ENCODE results near the gene CDK5.

DNA sequence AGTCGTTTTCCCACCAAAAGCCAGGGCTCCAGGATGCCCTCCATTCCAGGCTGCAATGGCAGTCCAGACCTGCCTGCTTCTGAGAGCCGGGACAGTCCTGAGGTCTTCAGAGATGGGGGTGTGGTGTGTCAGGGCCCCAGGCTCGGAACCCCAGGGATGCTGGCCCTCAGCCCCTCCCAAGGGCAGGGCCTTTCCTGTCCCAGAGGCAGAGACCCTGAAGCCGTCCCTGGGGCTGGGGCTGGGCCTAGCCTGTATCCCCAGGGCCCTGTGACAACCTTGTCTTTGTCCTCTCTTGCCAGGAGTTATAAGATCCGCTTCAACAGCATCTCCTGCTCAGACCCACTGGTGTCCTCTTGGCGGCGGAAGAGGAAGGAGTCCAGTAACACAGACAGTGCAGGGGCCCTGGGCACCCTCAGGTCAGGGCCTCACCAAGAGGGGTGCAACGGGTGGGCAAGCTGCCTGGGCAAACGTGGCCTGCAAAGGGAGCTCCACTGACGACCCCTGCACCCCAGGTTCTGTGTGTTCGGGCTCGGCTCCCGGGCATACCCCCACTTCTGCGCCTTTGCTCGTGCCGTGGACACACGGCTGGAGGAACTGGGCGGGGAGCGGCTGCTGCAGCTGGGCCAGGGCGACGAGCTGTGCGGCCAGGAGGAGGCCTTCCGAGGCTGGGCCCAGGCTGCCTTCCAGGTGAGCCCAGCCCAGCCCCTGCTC is 51.0 kb downstream of the CDK5 start:
- TF ChIP-seq CTCF (IDR thresholded peaks at IDR 0.05) (no peak), EZH2 (IDR thresholded peaks at IDR 0.05; ENCODE audit: borderline replicate concordance, insufficient read depth, low read depth, low read length, poor library complexity, severe bottlenecking) (no peak)
